Spleen (tissue), 7 donors: ENCODE data around the gene EEIG2.

Experiments
- CTCF ChIP-seq, 11 experiments: fragments of 200-600 bp in 7 of 11; fragments of 450-650 bp in 4 of 11; sonication (generic) in 4 of 11; IDR thresholded peaks in 8 of 11; conservative IDR thresholded peaks in 3 of 11; 1 replicate in 7 of 11; 2 replicates in 4 of 11; pipeline versions ENCODE4 v1.4.0 to v1.8.0; 2016 to 2021; ENCODE audit warnings: antibody characterized with exemption in 11 of 11, inconsistent platforms in 4 of 11, mild to moderate bottlenecking in 1 of 11
- POLR2AphosphoS5 ChIP-seq, 3 donors: sonication (generic); formaldehyde crosslinking; IDR thresholded peaks; one replicate each; pipeline ENCODE4 v1.5.1; 2017; ENCODE audit warnings: antibody characterized with exemption in 3 of 3
- donor health status: DM: no; HTN: no; CAD: no; lungs with moderate emphysema.
- donor health status: DM: no; HTN: no; CAD: no.
- donor health status: DM: no; HTN: no; CAD: no.

GRCh38 chr1:108572182-108572581 lies 12.3 kb downstream of the EEIG2 start:
- TF ChIP-seq CTCF (IDR thresholded peaks at IDR 0.05 in 8 of 11, conservative IDR thresholded peaks at IDR 0.05 in 3 of 11), result no peak
- TF ChIP-seq POLR2AphosphoS5 (IDR thresholded peaks at IDR 0.05), result no peak
